Upper lobe of right lung (tissue), 1 donor: ENCODE results near the gene SH3TC1. TPM values are rescaled to one million over a fixed set of nuclear protein-coding genes. Genes with fewer than 3 reads are reported as not detected.

Experiments
- ATAC-seq: fragments of 200-7000 bp; cut with Tn5 transposase; one replicate; pipeline ENCODE4 v1.9.1; 2020; ENCODE audit warnings: mild to moderate bottlenecking, moderate library complexity
- DNase-seq: peaks from one replicate; pipeline ENCODE4 v3.0.0-alpha.2; 2020
- H3K27ac ChIP-seq: fragments of 200-600 bp; one replicate; pipeline ENCODE4 v1.8.0; 2022
- H3K27me3 ChIP-seq: fragments of 200-600 bp; one replicate; pipeline ENCODE4 v1.8.0; 2022; ENCODE audit warnings: mild to moderate bottlenecking
- H3K36me3 ChIP-seq: fragments of 200-600 bp; one replicate; pipeline ENCODE4 v1.8.0; 2022
- H3K4me1 ChIP-seq: fragments of 200-600 bp; one replicate; pipeline ENCODE4 v1.8.0; 2022
- H3K4me3 ChIP-seq: fragments of 200-600 bp; one replicate; pipeline ENCODE4 v1.8.0; 2022; ENCODE audit warnings: mild to moderate bottlenecking
- H3K9me3 ChIP-seq: fragments of 200-600 bp; one replicate; pipeline ENCODE4 v1.8.0; 2022
- CTCF ChIP-seq: fragments of 200-600 bp; IDR thresholded peaks from one replicate; pipeline ENCODE4 v1.8.0; 2022; ENCODE audit warnings: antibody characterized with exemption
- intact Hi-C: fragments of 100-400 bp; cut with DNase I; formaldehyde crosslinking; loops from one replicate; pipeline ENCODE4 v1.11.0; 2022
- total RNA-seq: library from RNA; stranded (reverse); fragmentation: NEBNext Ultra II Directional; extraction: Animal tissue kit (Norgen Biotek cat#: 25700); gene quantifications from one replicate; pipeline ENCODE4 v1.2.1, GENCODE V29; 2021
- donor health status: DM: no; HTN: yes; CAD: no; lungs with severe emphysema.

Gene SH3TC1
- total RNA-seq, 1 donor from 2014 or later = 71.7 TPM

- no peak overlapping the region for H3K4me3 ChIP-seq
- no peak for TF ChIP-seq CTCF
- H3K4me1 ChIP-seq = peaks cover 38% of the 10 kb centered on the region
- H3K9me3 ChIP-seq = no peaks in the 10 kb centered on the region
- peaks cover 5% of the 10 kb centered on the region for H3K36me3 ChIP-seq
- ATAC-seq (no peak), DNase-seq (no peak)
- intact Hi-C loops = no loop called here
- H3K27me3 ChIP-seq = no peaks in the 10 kb centered on the region
- H3K27ac ChIP-seq = no peak overlapping the region
Observed at GRCh38 chr4:8203052-8203401, 3.9 kb downstream of the SH3TC1 start.

GRCh38 chr4:8203817-8204216, 4.7 kb downstream of the SH3TC1 start:
- Histone ChIP-seq H3K4me1 (peaks cover 30% of the 10 kb centered on the region), H3K4me3 (no peak overlapping the region), H3K27me3 (no peaks in the 10 kb centered on the region), H3K36me3 (peaks cover 11% of the 10 kb centered on the region), H3K27ac (no peak overlapping the region), H3K9me3 (no peaks in the 10 kb centered on the region)
- TF ChIP-seq CTCF = no peak
- ATAC-seq = no peak
- intact Hi-C loops = no loop called here
- DNase-seq = no peak

GRCh38 chr4:8204576-8205227, 5.6 kb downstream of the SH3TC1 start:
- Histone ChIP-seq H3K27me3 (no peaks in the 10 kb centered on the region), H3K36me3 (peaks cover 20% of the 10 kb centered on the region), H3K4me1 (peaks cover 26% of the 10 kb centered on the region), H3K4me3 (no peak overlapping the region), H3K27ac (no peak overlapping the region), H3K9me3 (no peaks in the 10 kb centered on the region)
- DNase-seq (no peak), ATAC-seq (no peak)
- intact Hi-C loops = no loop called here
- no peak for TF ChIP-seq CTCF

- DNase-seq = no peak
Observed at GRCh38 chr4:8205241-8205707, 6.2 kb downstream of the SH3TC1 start.

GRCh38 chr4:8205749-8206611, 6.9 kb downstream of the SH3TC1 start:
- no peak for DNase-seq
- Histone ChIP-seq H3K36me3 (peaks cover 21% of the 10 kb centered on the region), H3K27me3 (no peaks in the 10 kb centered on the region), H3K9me3 (no peaks in the 10 kb centered on the region), H3K4me3 (no peak overlapping the region), H3K27ac (no peak overlapping the region), H3K4me1 (peaks cover 17% of the 10 kb centered on the region)
- TF ChIP-seq CTCF = no peak
- peak; percentile 6 for ATAC-seq
- intact Hi-C loops = no loop called here

More at GRCh38 chr4:8205241-8205707, 6.2 kb downstream of the SH3TC1 start:
- Histone ChIP-seq H3K4me1 (peaks cover 23% of the 10 kb centered on the region), H3K9me3 (no peaks in the 10 kb centered on the region), H3K27me3 (no peaks in the 10 kb centered on the region), H3K27ac (no peak overlapping the region), H3K36me3 (peaks cover 21% of the 10 kb centered on the region), H3K4me3 (no peak overlapping the region)
- no peak for ATAC-seq
- intact Hi-C loops = no loop called here
- no peak for TF ChIP-seq CTCF
